ENCODE results near the gene USP2.

The USP2 gene

DNA sequence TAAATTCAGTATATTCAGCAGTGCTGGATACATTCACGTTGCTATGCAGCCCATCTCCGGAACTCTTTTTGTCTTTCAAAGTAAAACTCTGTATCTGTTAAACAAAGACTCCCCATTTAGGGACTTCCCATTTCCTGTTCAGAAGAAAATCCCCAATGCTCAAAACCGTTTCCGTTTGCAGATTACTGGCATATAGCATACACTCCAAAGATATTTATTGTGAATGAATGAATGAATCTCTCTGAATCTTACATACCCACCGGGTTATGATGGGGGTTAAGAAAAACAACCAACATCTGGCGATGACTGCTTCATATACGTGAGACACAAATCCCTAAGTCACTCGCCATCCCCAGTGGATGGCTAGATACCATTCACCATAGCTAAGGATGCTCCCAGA is 39.9 kb upstream of the USP2 start:
- Histone ChIP-seq H3K36me3 (ENCODE audit: control insufficient read depth in 2 of 2, insufficient read depth in 2 of 2, low read length in 2 of 2) (no peaks in the 10 kb centered on the region), H3K4me1 (ENCODE audit: control insufficient read depth in 2 of 2, insufficient read depth in 2 of 2, low read length in 2 of 2) (no peaks in the 10 kb centered on the region), H3K4me3 (ENCODE audit: low read length in 2 of 2) (no peak overlapping the region), H3K9ac (ENCODE audit: low read depth in 1 of 2, low read length in 2 of 2) (no peak overlapping the region), H3K9me3 (ENCODE audit: control insufficient read depth in 2 of 2, low read length in 2 of 2) (no peaks in the 10 kb centered on the region), H3K27ac (ENCODE audit: low read depth in 2 of 2, low read length in 2 of 2) (no peak overlapping the region), H3K27me3 (ENCODE audit: control insufficient read depth in 2 of 2, insufficient read depth in 2 of 2, low read length in 2 of 2) (peaks cover 6 to 8% of the 10 kb centered on the region in 2 donors)

DNA sequence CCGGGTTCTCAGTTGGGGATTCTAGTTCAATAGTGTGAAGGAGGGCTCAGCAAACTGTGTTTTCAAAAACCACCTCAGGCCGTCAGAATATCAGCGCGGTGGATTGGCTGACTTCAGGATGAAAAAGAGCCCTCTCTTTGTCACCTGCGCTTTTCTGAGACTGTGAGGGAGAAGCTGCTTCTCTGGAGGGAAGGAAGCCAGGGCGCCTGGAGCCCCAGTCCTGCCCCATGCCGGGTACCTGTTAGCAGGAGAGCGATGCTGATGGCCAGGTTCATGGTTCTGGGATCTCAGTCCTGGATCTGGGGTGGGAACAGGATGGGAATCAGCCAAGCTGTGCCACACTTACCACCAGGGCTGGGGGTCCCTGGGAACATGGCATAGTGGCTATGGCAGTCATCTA is 39.1 kb upstream of the USP2 start:
- no peak overlapping the region for H3K9ac ChIP-seq (ENCODE audit: low read depth in 1 of 2, low read length in 2 of 2)
- H3K36me3 ChIP-seq (ENCODE audit: control insufficient read depth in 2 of 2, insufficient read depth in 2 of 2, low read length in 2 of 2): no peaks in the 10 kb centered on the region
- no peaks in the 10 kb centered on the region for H3K9me3 ChIP-seq (ENCODE audit: control insufficient read depth in 2 of 2, low read length in 2 of 2)
- no peaks in the 10 kb centered on the region for H3K4me1 ChIP-seq (ENCODE audit: control insufficient read depth in 2 of 2, insufficient read depth in 2 of 2, low read length in 2 of 2)
- no peak overlapping the region for H3K4me3 ChIP-seq (ENCODE audit: low read length in 2 of 2)
- no peak overlapping the region for H3K27ac ChIP-seq (ENCODE audit: low read depth in 2 of 2, low read length in 2 of 2)
- H3K27me3 ChIP-seq (ENCODE audit: control insufficient read depth in 2 of 2, insufficient read depth in 2 of 2, low read length in 2 of 2): peaks cover 6 to 8% of the 10 kb centered on the region in 2 donors

DNA sequence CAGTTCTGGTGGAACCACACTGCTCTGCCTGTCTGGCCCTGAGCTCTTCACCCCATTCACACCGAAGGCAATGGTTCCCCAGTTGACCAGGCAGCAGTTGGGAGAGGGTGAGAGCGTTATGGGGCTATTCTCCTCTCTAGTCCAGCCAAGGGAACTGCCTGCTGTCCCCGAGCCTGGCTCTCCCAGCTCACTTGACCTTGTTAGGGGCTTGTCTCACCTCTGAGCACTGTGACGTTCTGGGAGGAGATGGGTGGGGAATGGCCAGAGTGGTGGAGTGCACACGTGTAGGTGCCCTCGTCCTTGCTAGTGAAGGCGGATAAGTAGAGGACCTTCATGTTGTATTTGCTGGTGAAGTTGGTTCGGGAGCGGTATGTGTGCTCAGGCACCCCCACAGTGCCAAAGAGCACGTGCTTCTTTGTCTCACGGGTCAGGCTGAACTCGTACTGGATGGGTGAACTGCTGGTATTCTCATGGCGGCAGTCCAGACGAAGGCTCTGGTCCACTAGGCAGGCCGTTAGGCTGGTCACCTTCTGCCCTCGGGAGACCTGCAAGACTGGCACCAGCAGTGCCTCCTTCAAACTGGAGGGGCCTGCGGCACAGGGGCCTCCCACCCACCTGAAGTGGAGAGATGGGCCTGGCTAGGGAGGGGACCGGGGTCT is 38.5 kb upstream of the USP2 start:
- Histone ChIP-seq H3K27ac (ENCODE audit: low read depth in 2 of 2, low read length in 2 of 2) (no peak overlapping the region), H3K27me3 (ENCODE audit: control insufficient read depth in 2 of 2, insufficient read depth in 2 of 2, low read length in 2 of 2) (peaks cover 6 to 8% of the 10 kb centered on the region in 2 donors), H3K9ac (ENCODE audit: low read depth in 1 of 2, low read length in 2 of 2) (no peak overlapping the region), H3K9me3 (ENCODE audit: control insufficient read depth in 2 of 2, low read length in 2 of 2) (no peaks in the 10 kb centered on the region), H3K36me3 (ENCODE audit: control insufficient read depth in 2 of 2, insufficient read depth in 2 of 2, low read length in 2 of 2) (no peaks in the 10 kb centered on the region), H3K4me1 (ENCODE audit: control insufficient read depth in 2 of 2, insufficient read depth in 2 of 2, low read length in 2 of 2) (no peaks in the 10 kb centered on the region), H3K4me3 (ENCODE audit: low read length in 2 of 2) (no peak overlapping the region)

DNA sequence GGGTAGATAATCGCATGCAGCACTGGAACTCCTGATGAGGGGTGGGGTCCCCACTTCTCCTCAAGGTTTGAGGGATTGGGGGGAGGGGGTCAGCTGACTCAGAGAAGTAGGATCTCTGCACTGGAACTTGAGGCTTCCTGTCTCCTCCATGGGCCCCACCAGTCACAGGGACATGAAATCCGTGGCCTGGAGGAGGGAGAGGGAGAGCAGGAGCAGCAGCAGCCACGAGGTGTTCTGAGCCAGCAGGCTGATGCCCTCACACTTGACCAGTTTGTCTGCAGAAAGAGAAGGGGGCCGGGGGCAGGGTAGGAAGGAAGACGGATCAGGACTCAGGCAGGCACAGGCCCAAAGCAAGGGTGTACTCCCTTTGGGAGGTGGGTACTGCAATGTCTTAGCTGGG is 37.8 kb upstream of the USP2 start:
- H3K9ac ChIP-seq (ENCODE audit: low read depth in 1 of 2, low read length in 2 of 2): no peak overlapping the region
- H3K27me3 ChIP-seq (ENCODE audit: control insufficient read depth in 2 of 2, insufficient read depth in 2 of 2, low read length in 2 of 2): peaks cover 6 to 8% of the 10 kb centered on the region in 2 donors
- no peaks in the 10 kb centered on the region for H3K4me1 ChIP-seq (ENCODE audit: control insufficient read depth in 2 of 2, insufficient read depth in 2 of 2, low read length in 2 of 2)
- H3K4me3 ChIP-seq (ENCODE audit: low read length in 2 of 2): no peak overlapping the region
- no peak overlapping the region for H3K27ac ChIP-seq (ENCODE audit: low read depth in 2 of 2, low read length in 2 of 2)
- H3K9me3 ChIP-seq (ENCODE audit: control insufficient read depth in 2 of 2, low read length in 2 of 2): no peaks in the 10 kb centered on the region
- H3K36me3 ChIP-seq (ENCODE audit: control insufficient read depth in 2 of 2, insufficient read depth in 2 of 2, low read length in 2 of 2): no peaks in the 10 kb centered on the region

DNA sequence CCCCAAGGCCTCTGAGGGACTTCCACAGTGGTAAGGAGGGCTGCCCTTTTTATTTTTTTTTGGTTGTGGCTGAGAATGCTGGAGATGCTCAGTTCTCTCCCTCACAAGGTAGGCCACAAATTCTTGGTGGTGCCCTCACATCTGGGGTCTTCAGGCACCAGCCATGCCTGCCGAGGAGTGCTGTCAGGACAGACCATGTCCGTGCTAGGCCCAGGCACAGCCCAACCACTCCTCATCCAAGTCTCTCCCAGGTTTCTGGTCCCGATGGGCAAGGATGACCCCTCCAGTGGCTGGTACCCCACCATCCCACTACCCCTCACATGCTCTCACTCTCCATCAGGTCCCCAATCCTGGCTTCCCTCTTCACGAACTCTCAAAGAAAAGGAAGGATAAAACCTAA is 37.3 kb upstream of the USP2 start:
- Histone ChIP-seq H3K9me3 (ENCODE audit: control insufficient read depth in 2 of 2, low read length in 2 of 2) (no peaks in the 10 kb centered on the region), H3K27ac (ENCODE audit: low read depth in 2 of 2, low read length in 2 of 2) (no peak overlapping the region), H3K4me3 (ENCODE audit: low read length in 2 of 2) (no peak overlapping the region), H3K4me1 (ENCODE audit: control insufficient read depth in 2 of 2, insufficient read depth in 2 of 2, low read length in 2 of 2) (no peaks in the 10 kb centered on the region), H3K36me3 (ENCODE audit: control insufficient read depth in 2 of 2, insufficient read depth in 2 of 2, low read length in 2 of 2) (no peaks in the 10 kb centered on the region), H3K9ac (ENCODE audit: low read depth in 1 of 2, low read length in 2 of 2) (no peak overlapping the region), H3K27me3 (ENCODE audit: control insufficient read depth in 2 of 2, insufficient read depth in 2 of 2, low read length in 2 of 2) (peaks cover 6 to 8% of the 10 kb centered on the region in 2 donors)

DNA sequence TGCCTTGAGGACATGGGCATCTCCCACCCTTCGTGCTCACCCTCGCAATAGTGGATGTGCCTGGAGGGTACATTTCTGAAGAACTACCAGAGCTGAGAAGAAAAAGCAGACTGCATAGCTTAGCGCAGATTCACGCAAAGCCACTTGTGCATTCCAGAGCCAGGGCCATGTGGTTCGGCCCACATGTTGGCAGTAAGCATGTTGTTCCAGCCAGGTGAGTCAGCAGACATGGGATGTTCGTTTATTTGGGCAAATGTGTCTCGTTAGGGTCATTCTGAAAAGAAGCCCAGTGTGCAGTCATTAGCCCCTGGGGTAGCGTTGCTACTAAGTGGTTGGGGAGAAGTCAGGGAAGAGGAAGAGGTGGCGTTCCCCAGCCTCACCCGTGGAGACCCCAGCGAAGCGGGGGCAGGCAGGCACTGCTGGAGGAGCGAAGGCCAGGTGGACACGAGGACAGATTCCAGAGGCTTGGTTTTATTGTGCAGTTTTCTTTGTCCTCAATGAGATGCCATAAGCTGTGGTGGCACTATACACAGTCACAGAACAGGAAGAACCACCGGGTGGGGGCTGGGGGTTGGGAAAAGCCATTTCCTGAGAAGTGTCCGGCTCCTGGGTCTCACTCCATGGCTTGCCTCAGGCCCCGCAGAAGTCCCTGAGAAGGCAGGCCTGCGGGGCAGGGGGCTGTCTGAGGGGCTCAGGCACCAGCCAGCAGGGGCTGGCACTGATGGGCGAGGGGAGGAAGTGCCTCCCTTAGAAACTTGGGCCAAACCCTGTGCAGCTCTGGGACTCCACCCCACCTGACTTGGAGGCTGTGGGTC is 36.4 kb upstream of the USP2 start:
- no peak overlapping the region for H3K27ac ChIP-seq (ENCODE audit: low read depth in 2 of 2, low read length in 2 of 2)
- H3K9me3 ChIP-seq (ENCODE audit: control insufficient read depth in 2 of 2, low read length in 2 of 2): no peaks in the 10 kb centered on the region
- H3K4me3 ChIP-seq (ENCODE audit: low read length in 2 of 2): no peak overlapping the region
- no peak overlapping the region for H3K9ac ChIP-seq (ENCODE audit: low read depth in 1 of 2, low read length in 2 of 2)
- peaks cover 3 to 4% of the 10 kb centered on the region in 2 donors for H3K27me3 ChIP-seq (ENCODE audit: control insufficient read depth in 2 of 2, insufficient read depth in 2 of 2, low read length in 2 of 2)
- no peaks in the 10 kb centered on the region for H3K4me1 ChIP-seq (ENCODE audit: control insufficient read depth in 2 of 2, insufficient read depth in 2 of 2, low read length in 2 of 2)
- H3K36me3 ChIP-seq (ENCODE audit: control insufficient read depth in 2 of 2, insufficient read depth in 2 of 2, low read length in 2 of 2): no peaks in the 10 kb centered on the region

DNA sequence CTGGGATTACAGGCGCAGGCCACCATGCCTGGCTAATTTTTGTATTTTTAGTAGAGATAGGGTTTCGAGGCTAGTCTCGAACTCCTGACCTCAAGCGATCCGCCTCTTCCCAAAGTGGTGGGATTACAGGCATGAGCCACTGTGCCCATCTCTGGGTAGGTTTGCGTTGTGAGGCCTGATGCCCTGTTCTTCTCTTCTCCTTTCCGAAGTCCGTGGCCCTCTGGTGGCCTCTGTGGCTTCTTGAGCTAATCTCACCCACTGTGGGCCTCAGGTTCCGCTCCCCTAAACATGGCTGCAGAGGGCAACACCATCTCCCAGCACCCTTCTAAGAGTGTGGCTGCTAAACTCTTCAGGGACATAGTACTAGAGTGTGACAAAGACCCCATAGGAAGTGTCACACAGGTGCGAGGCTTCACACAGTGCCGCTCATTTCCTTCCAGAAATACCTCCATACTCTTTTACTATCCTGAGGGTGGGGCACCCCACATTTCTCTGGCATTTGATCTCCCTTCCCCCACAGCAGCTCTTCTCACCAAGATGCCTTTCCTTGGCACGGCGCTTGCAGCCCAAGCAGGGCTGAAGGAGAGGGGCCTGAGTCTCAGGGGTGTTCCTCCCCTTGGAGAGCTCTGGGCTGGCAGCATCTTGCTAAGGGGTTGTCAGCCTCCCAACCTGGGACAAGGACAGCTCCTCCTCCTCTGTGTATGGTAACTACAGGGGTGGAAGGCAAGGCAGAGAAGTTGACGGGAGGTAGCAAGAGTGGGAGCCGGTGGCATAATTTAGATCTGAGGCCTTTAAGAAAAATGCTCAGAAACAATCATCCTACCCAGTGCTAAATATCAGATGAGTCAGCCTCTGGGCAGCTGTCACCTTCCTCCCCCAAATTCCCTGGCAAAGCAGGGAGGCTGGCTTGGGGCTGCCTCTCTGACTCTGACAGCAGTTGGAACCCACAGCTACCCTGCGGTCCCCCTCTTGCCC is 35.4 kb upstream of the USP2 start:
- Histone ChIP-seq H3K9ac (ENCODE audit: low read depth in 1 of 2, low read length in 2 of 2) (no peak overlapping the region), H3K27ac (ENCODE audit: low read depth in 2 of 2, low read length in 2 of 2) (no peak overlapping the region), H3K27me3 (ENCODE audit: control insufficient read depth in 2 of 2, insufficient read depth in 2 of 2, low read length in 2 of 2) (peaks cover 0 to 4% of the 10 kb centered on the region in 2 donors), H3K9me3 (ENCODE audit: control insufficient read depth in 2 of 2, low read length in 2 of 2) (no peaks in the 10 kb centered on the region), H3K4me3 (ENCODE audit: low read length in 2 of 2) (no peak overlapping the region), H3K36me3 (ENCODE audit: control insufficient read depth in 2 of 2, insufficient read depth in 2 of 2, low read length in 2 of 2) (no peaks in the 10 kb centered on the region), H3K4me1 (ENCODE audit: control insufficient read depth in 2 of 2, insufficient read depth in 2 of 2, low read length in 2 of 2) (no peaks in the 10 kb centered on the region)

DNA sequence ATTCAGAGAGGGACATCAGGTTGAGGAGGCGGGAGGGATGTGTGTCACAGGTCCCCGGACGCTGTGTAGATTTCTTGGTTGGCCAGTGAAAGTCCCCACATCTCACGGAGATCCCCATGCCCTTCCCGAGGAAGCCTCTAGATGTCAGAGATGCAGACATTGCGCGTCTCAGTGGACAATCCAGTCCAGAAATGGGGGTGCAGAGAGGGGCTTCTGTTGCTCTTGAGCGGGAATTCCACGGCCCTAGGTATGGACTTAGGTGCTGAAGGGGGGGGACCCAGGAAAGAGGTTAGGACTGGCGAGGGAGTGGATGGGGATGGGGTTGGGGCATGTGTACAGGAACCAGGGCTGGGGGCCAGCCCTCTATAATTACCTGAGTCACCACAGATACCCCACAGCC is 34.5 kb upstream of the USP2 start:
- Histone ChIP-seq H3K4me1 (ENCODE audit: control insufficient read depth in 2 of 2, insufficient read depth in 2 of 2, low read length in 2 of 2) (no peaks in the 10 kb centered on the region), H3K27ac (ENCODE audit: low read depth in 2 of 2, low read length in 2 of 2) (no peak overlapping the region), H3K9me3 (ENCODE audit: control insufficient read depth in 2 of 2, low read length in 2 of 2) (no peaks in the 10 kb centered on the region), H3K27me3 (ENCODE audit: control insufficient read depth in 2 of 2, insufficient read depth in 2 of 2, low read length in 2 of 2) (peaks cover 0 to 4% of the 10 kb centered on the region in 2 donors), H3K9ac (ENCODE audit: low read depth in 1 of 2, low read length in 2 of 2) (no peak overlapping the region), H3K36me3 (ENCODE audit: control insufficient read depth in 2 of 2, insufficient read depth in 2 of 2, low read length in 2 of 2) (no peaks in the 10 kb centered on the region), H3K4me3 (ENCODE audit: low read length in 2 of 2) (no peak overlapping the region)

DNA sequence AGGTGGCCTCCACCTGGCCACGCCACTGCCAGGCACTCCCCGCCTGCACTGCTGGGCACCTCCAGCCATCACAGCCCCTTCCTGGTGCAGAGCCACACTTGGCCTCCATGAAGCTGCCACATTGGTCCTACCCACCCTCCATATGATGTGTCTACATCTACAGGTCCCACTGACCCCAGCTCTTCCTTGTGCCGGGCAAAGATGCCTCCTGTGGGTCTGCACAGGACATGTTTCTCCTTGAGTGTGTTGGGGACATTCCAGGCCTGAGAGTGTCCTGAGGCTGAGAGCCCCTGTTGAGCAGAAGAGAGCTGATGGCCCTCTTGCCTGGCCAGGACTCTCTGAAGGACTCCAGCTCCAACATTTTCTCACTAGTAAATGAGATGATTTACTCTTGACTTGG is 34.0 kb upstream of the USP2 start:
- no peaks in the 10 kb centered on the region for H3K27me3 ChIP-seq (ENCODE audit: control insufficient read depth in 2 of 2, insufficient read depth in 2 of 2, low read length in 2 of 2)
- no peaks in the 10 kb centered on the region for H3K36me3 ChIP-seq (ENCODE audit: control insufficient read depth in 2 of 2, insufficient read depth in 2 of 2, low read length in 2 of 2)
- H3K27ac ChIP-seq (ENCODE audit: low read depth in 2 of 2, low read length in 2 of 2): no peak overlapping the region
- H3K9me3 ChIP-seq (ENCODE audit: control insufficient read depth in 2 of 2, low read length in 2 of 2): no peaks in the 10 kb centered on the region
- no peak overlapping the region for H3K4me3 ChIP-seq (ENCODE audit: low read length in 2 of 2)
- H3K4me1 ChIP-seq (ENCODE audit: control insufficient read depth in 2 of 2, insufficient read depth in 2 of 2, low read length in 2 of 2): no peaks in the 10 kb centered on the region
- H3K9ac ChIP-seq (ENCODE audit: low read depth in 1 of 2, low read length in 2 of 2): no peak overlapping the region

DNA sequence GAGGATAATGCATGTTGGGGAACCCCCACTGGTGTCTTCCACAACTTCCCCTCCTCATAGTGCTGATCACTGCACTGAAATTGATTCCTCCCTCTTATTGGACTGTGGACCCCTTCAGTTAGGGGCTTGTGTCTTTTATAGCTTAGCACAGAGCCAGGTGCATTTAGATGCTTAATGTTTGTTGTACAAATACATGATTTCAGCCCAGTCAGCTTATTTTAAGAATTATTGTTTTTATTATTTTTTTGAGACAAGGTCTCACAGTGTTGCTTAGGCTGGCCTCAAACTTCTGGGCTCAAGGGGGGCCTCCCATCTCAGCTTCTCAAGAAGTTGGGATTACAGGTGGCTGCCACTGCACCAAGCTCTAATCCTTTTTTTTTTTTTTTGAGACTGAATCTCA is 33.2 kb upstream of the USP2 start:
- Histone ChIP-seq H3K9ac (ENCODE audit: low read depth in 1 of 2, low read length in 2 of 2) (no peak overlapping the region), H3K4me3 (ENCODE audit: low read length in 2 of 2) (no peak overlapping the region), H3K27me3 (ENCODE audit: control insufficient read depth in 2 of 2, insufficient read depth in 2 of 2, low read length in 2 of 2) (no peaks in the 10 kb centered on the region), H3K27ac (ENCODE audit: low read depth in 2 of 2, low read length in 2 of 2) (no peak overlapping the region), H3K4me1 (ENCODE audit: control insufficient read depth in 2 of 2, insufficient read depth in 2 of 2, low read length in 2 of 2) (no peaks in the 10 kb centered on the region), H3K9me3 (ENCODE audit: control insufficient read depth in 2 of 2, low read length in 2 of 2) (no peaks in the 10 kb centered on the region), H3K36me3 (ENCODE audit: control insufficient read depth in 2 of 2, insufficient read depth in 2 of 2, low read length in 2 of 2) (no peaks in the 10 kb centered on the region)
